ES-I3 (cell line): ENCODE data around the gene RPTOR.

Experiments used
- H3K36me3 ChIP-seq: 2 replicates; pipeline ENCODE4 v1.6.1; 2013; ENCODE audit warnings: mild to moderate bottlenecking, low read length, control low read depth, moderate library complexity; ENCODE audit not compliant: insufficient read depth
- H3K4me1 ChIP-seq: 2 replicates; pipeline ENCODE4 v1.6.1; 2013; ENCODE audit warnings: mild to moderate bottlenecking, control low read depth, low read length; ENCODE audit not compliant: insufficient read depth
- H3K9ac ChIP-seq: 2 replicates; pipeline ENCODE4 v1.6.1; 2013; ENCODE audit warnings: low read depth, mild to moderate bottlenecking, low read length, moderate library complexity
- H3K9me3 ChIP-seq: 2 replicates; pipeline ENCODE4 v1.6.1; 2013; ENCODE audit warnings: mild to moderate bottlenecking, low read length, moderate library complexity; ENCODE audit not compliant: control insufficient read depth, insufficient read depth

The RPTOR gene

GRCh38 chr17:80855196-80855947 is 310.7 kb downstream of the RPTOR start:
- Histone ChIP-seq H3K4me1 (peaks cover 33% of the 10 kb centered on the region), H3K9me3 (no peaks in the 10 kb centered on the region), H3K9ac (no peak overlapping the region), H3K36me3 (no peaks in the 10 kb centered on the region)

GRCh38 chr17:80855948-80856862 is 311.6 kb downstream of the RPTOR start:
- Histone ChIP-seq H3K9ac (no peak overlapping the region), H3K36me3 (no peaks in the 10 kb centered on the region), H3K9me3 (no peaks in the 10 kb centered on the region)

GRCh38 chr17:80856863-80857755 is 312.5 kb downstream of the RPTOR start:
- no peak overlapping the region for H3K9ac ChIP-seq
- peaks cover 35% of the 10 kb centered on the region for H3K4me1 ChIP-seq
- no peaks in the 10 kb centered on the region for H3K36me3 ChIP-seq
- H3K9me3 ChIP-seq, result no peaks in the 10 kb centered on the region

More at GRCh38 chr17:80855948-80856862, 311.6 kb downstream of the RPTOR start:
- H3K4me1 ChIP-seq, result peaks cover 35% of the 10 kb centered on the region

- no peaks in the 10 kb centered on the region for H3K36me3 ChIP-seq
- H3K4me1 ChIP-seq, result peaks cover 31% of the 10 kb centered on the region
- peaks cover 3% of the 10 kb centered on the region; the same call in 1 of the 2 replicates for H3K9me3 ChIP-seq
- no peak overlapping the region for H3K9ac ChIP-seq
Observed at GRCh38 chr17:80857756-80858171, 313.1 kb downstream of the RPTOR start.

- H3K4me1 ChIP-seq, result peaks cover 28% of the 10 kb centered on the region
- H3K9me3 ChIP-seq, result peaks cover 5% of the 10 kb centered on the region; the same call in 1 of the 2 replicates
- no peaks in the 10 kb centered on the region for H3K36me3 ChIP-seq
- no peak overlapping the region for H3K9ac ChIP-seq
Observed at GRCh38 chr17:80858301-80859001, 313.8 kb downstream of the RPTOR start.

GRCh38 chr17:80859002-80859941 is 314.6 kb downstream of the RPTOR start:
- H3K4me1 ChIP-seq, result peaks cover 28% of the 10 kb centered on the region
- H3K9ac ChIP-seq, result no peak overlapping the region

GRCh38 chr17:80860101-80860671 is 315.5 kb downstream of the RPTOR start:
- H3K9ac ChIP-seq, result no peak overlapping the region

More at GRCh38 chr17:80859002-80859941, 314.6 kb downstream of the RPTOR start:
- H3K9me3 ChIP-seq, result peaks cover 5% of the 10 kb centered on the region; the same call in 1 of the 2 replicates
- no peaks in the 10 kb centered on the region for H3K36me3 ChIP-seq

GRCh38 chr17:80860703-80861417 is 316.2 kb downstream of the RPTOR start:
- peaks cover 27% of the 10 kb centered on the region for H3K4me1 ChIP-seq
- no peaks in the 10 kb centered on the region for H3K36me3 ChIP-seq
- H3K9ac ChIP-seq, result no peak overlapping the region
- peaks cover 8% of the 10 kb centered on the region; the same call in 1 of the 2 replicates for H3K9me3 ChIP-seq

More at GRCh38 chr17:80860101-80860671, 315.5 kb downstream of the RPTOR start:
- no peaks in the 10 kb centered on the region for H3K36me3 ChIP-seq
- peaks cover 8% of the 10 kb centered on the region; the same call in 1 of the 2 replicates for H3K9me3 ChIP-seq
- H3K4me1 ChIP-seq, result peaks cover 28% of the 10 kb centered on the region

GRCh38 chr17:80861418-80861815 is 316.8 kb downstream of the RPTOR start:
- Histone ChIP-seq H3K36me3 (no peaks in the 10 kb centered on the region), H3K9me3 (peaks cover 8% of the 10 kb centered on the region; the same call in 1 of the 2 replicates), H3K4me1 (peaks cover 22% of the 10 kb centered on the region), H3K9ac (no peak overlapping the region)

GRCh38 chr17:80861892-80862291 is 317.3 kb downstream of the RPTOR start:
- H3K36me3 ChIP-seq, result no peaks in the 10 kb centered on the region
- peaks cover 8% of the 10 kb centered on the region; the same call in 1 of the 2 replicates for H3K9me3 ChIP-seq
- no peak overlapping the region for H3K9ac ChIP-seq
- peaks cover 19% of the 10 kb centered on the region for H3K4me1 ChIP-seq

- peaks cover 18% of the 10 kb centered on the region for H3K4me1 ChIP-seq
- H3K9ac ChIP-seq, result no peak overlapping the region
- peaks cover 8% of the 10 kb centered on the region; the same call in 1 of the 2 replicates for H3K9me3 ChIP-seq
- no peaks in the 10 kb centered on the region for H3K36me3 ChIP-seq
Observed at GRCh38 chr17:80862481-80862961, 317.9 kb downstream of the RPTOR start.
